HG03565 (cell line): ENCODE data around the gene MYL1.

Source experiments
- ATAC-seq: cut with Tn5 transposase; IDR thresholded peaks from one replicate; pipeline ENCODE4 v1.9.1; 2021; ENCODE audit warnings: mild to moderate bottlenecking, moderate library complexity; ENCODE audit not compliant: unreplicated experiment

Gene MYL1

DNA sequence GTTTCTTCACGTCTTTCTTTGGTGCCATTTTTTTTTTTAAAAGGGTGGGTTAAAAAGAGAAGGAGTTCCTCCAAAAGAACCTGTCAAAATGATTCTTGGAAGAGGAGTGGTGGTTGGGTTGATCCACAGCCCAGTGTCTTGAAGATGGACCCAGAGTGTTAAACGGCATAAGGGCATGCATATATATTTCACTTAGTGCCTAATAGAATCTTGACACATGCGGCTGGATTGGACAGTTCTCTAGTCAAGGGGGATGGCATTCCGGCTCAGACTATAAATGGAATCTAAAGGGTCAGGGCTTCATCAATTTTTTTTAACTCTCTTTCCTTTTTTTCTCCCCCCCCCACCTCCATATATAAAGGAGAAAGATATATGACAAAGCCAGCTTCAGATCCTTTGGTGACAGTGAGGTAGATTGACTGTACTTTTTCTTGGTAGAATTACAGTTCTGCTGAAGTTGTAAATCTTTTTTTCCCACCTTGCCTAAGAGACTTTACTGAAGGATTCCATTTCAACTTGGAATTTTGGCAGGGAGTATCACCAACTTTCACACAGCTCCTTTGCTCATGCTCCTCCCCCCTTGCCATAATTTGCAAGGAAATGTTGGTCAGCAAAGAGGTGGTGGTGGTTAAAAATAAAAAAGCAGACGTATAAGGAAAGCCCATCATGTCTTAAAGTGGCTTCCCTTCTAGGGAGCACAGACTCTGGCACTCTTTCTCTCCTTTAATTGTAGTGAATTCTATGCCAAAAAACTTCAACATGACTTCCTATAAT is at the start of gene MYL1:
TSS of gene MYL1 (minus strand) at position 160 of the 774 bp plus-strand sequence. CDS start at position 28, 132 bp downstream.
- no peak for ATAC-seq

DNA sequence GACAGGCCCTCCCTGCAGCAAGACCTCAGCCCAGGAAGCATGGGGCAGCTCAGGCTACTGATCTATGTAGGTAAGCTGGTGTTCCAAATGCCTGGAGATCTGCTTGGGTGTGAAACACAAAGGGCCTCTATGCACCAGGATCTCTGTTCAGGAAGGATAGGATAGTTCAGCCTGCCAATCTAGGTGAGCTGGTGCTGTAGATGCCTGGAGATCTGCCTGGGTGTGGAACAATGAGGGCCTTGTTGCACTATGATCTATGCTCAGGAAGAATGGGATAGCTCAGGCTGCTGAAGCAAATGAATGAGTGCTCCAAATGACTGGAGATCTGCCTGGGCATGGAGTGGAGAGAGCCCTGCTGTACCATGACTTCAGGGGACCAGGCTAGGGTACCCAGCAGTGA is 48.9 kb upstream of the MYL1 start:
- no peak for ATAC-seq

DNA sequence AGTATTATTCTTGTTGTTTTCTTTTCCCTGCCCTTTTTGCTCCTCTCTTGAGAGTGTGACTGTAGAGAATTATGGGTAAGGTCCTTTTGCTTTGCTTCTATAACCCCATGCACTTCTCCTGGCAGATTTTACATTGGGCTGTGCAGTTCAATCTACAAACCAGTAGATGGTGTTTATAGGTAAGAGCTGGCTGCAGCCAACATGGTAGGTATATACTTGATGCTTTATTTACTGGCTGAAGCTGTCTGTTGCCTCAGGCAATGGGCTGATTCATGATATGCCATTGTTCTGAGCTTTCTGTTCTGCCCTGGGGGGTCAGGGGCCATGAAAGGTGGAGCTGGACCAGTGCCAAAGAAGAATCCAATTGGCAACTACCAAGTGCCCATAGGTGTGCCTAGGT is 48.3 kb upstream of the MYL1 start:
- ATAC-seq, result peak; percentile 57

DNA sequence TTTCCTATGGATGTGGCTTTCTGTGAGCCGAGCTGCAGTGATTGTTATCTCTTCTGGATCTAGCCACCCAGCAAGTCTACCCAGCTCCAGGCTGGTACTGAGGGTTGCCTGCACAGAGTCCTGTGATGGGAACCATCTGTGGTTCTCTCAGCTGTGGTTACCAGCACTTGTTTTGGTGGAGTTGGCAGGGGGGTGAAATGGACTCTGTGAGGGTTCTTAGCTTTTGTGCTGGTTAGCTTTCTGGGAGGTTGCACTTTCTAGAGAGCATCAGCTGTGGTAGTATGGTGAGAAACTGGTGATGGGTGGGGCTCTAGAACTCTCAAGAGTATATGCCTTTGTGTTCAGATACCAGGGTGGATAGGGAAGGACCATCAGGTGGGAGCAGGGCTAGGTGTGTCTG is 45.4 kb upstream of the MYL1 start:
- ATAC-seq, result no peak

DNA sequence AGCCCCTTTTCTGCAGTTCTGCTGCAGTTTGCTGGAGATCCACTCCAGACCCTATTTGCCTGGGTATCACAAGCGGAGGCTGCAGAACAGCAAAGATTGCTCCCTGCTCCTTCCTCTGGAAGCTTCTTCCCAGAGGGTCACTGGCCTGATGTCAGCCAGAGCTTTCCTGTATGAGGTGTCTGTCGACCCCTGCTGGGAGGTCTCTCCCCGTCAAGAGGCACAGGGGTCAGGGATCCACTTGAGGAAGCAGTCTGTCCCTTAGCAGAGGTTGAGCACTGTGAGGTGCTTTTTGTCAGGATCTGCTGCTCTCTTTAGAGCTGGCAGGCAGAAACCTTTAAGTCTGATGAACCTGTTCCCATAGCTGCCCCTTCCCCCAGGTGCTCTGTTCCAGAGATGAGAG is 42.0 kb upstream of the MYL1 start:
- no peak for ATAC-seq

DNA sequence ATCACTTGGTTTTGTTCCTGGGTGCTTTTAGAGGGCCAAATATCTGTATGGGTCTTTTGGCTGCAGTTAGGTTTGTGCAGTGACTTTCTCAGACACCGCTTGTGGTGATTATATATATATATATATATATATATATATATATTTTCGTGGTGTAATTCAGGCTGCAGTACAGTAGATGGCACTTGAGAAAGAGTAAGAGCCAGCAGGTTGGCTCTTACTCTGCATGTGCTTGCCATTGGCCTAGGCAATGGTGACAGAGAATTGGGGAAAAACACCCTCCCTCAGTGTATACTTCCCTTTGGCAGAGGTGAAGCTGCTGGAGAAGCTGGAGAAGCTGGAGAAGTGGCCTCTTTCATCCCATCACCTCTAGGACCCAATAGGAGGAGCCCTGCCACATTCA is 22.2 kb upstream of the MYL1 start:
- ATAC-seq, result no peak

DNA sequence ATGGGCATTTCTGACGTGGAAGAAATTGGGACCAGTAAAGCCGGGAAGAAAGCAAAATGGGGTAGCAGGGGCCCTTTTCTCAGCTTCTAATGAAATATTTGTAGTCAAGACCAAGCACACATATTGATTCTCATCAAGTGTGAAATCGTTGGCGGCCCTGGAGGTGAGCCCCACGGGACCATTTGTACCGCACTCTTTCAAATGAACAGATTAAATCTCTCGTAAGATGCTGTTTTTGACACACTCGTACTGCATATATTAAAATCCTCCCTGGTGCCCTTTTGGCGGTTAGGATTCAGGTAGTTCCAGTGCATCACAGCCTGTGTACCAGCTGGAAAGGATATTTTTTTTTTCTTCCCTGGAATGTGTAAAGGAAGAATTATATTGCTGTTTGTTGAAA is 9.9 kb upstream of the MYL1 start:
- ATAC-seq, result no peak

DNA sequence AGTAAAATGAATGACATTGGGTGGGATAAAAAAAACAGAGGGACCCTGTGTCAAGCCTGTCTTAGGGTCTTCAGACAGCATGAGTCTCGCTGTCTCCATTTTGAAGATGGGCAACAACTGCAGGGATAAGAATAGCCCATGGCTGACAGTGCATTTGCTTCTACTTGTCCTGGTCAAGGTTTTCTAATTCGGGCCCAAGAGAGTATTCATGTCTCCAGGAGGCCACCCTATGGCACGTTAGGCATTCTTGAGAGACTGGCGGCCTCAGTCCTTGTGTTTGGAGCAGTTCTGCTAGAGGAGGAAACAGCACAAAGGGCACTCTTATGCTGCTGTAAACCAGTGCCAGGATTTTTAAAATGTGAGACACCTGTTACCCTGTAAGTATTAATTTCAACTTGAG is 9.5 kb upstream of the MYL1 start:
- no peak for ATAC-seq

DNA sequence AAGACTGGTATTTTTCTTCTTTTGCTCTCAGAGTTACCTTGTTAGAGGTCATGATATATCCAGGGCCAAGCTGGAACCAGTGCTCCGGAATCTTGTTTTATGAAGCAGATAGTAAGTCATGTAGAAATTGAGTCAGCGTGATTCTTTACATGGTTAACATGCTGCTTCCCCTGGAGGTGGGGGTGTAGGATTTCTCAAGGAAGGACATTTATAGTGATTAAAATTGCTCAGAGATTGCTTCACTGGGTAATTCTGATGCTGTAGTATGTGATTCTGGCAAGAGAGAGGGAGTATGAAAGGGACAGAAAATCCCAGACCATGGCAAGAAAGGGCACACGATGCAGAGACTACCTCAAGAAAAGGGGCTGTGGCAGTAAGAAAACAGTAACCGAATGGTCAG is 8.0 kb upstream of the MYL1 start:
- no peak for ATAC-seq

DNA sequence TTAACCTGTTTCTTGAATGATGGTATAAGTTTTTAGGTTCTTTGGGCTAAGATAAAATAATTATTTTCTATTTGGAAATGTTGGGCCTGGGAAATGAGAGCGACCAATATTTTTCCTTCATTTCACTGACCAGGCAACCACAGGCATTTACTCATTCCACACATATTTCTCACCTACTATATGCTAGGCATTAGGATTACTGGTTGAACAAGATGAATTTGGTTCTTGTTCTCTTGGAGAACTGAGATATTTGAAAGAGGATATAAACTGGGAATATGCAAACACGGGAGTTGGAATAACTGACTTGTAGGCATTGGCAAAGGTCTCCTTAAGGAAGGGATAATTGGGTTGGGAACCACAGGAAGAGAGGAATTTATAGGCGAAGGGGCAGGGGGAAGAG is 3.9 kb upstream of the MYL1 start:
- ATAC-seq, result no peak

DNA sequence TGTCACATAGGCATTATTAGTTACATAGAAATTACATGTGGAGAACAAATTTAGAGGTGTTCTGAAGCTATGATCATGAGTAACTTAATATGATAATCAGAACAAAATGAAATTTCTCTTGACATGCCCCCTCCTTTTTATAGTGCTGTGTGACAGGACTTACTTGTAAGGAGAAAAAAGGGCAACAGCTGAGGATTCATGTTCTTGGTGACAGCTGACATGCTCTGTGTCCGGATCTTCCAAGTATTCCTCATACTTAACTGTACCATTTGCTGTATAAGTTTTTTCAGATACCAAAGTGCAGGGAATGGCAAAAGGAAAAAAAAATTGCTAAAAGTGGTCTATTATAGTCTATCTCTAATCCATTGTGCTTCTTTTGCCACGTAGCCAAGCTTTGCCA is 3.5 kb upstream of the MYL1 start:
- ATAC-seq, result no peak

DNA sequence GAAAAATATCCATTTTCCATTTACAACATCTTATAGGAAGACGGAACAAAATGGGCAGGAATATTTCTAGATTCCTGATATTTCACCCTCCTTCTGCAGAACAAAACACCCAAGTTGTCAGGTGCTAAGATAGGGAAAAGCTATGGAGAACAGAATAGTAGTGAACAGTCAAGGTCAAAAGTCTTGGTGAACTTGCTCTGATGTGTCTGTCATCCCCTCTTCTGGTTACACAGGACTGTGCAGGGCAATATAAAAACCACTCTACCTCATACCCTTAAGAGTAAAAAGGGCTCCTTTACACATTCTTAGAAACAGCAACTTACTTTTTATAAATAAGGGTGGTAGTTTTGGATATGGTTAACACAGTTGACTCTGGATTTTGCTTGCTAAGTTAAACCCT is 4.4 kb downstream of the MYL1 start:
- ATAC-seq, result no peak

DNA sequence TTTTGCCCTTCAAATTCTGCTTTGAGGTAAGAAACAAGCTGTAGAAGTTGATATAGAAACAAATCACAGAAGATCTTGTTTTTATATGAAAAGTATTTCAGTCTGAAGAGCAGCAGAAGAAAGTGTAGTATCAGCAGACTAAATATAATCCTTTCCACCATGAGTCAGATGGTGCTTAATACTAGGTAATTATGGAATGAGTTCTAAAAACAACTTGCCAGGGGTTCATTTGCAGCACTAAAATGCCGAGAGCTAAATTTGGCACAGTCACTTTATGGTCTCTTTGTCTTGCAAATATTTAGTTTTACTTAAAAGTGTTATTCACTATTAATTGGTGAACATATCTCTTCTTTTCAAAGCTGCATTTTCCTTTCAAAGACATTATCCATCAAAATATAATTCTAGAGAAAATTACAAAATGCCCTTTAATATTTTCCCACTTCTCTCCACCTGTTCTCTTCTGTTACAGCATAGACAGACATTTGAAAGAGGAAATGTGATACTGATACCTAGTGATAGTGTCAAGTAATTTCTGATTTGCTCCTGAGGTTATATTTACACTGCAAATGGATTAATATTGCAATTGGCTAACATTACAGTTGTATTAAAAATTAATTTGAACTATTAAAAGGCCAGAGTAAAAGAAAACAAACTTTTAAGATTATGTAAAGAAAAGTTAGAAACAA is 5.3 kb downstream of the MYL1 start:
- ATAC-seq, result no peak

DNA sequence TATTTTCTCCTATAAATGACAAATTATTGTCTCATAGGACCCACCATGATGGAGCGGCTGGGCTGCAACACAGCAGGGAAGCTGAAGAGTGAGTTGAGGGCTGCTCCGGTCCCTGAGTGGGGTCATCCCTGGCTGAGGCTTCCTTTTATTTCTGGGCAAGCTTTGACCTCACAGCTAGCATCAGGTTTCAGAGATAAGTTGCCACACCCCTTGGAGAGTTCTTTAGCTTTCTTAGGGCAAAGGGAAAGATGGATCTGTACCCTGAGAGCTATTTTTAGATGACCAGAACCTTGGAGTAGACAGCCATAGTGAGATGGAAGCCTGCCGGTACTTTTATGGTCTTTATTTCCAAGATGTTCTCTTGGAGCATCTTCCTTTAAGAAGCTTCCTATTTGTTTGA is 11.5 kb downstream of the MYL1 start:
- ATAC-seq, result no peak

DNA sequence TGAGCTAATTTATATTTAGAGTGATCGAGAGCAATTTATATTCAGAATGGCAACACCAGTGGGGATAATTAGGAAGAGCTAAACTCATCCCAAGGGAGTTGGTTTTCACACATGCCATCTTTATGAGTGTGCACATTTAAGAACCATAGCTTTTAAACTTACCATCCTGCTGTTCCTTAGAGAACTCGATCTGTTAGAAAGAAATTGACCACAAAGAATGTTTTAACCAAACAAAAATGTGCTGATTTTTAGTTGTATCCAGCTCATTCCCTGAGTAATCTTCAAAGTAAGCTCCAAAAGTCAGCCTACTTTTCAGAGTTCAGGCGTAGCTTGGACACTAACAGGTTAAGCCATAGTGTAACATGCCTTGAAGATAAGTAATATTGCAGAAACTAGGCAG is 12.6 kb downstream of the MYL1 start:
- no peak for ATAC-seq

DNA sequence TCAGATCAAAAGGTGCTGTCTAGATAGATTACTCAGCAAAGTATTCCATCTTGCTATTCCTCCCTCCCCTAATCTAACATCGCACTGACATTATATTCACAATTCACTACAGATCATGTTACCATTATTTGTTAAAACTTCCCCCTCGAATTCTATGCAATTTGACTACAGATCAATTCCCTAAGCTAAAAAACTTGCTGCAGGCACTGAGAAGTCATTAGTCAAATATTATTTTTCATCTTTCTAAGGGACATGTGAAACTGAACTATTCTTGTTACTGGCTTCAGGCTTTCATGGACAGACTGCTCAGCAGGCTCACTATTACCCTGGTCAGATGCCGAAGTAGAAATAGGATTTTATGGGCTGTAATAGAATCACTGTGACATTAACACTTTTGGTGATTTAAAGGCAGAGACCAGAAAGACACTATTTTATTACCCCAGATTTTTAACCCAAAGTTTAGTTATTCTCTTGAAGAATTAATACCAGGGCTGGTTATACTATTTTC is 15.1 kb downstream of the MYL1 start:
- no peak for ATAC-seq

DNA sequence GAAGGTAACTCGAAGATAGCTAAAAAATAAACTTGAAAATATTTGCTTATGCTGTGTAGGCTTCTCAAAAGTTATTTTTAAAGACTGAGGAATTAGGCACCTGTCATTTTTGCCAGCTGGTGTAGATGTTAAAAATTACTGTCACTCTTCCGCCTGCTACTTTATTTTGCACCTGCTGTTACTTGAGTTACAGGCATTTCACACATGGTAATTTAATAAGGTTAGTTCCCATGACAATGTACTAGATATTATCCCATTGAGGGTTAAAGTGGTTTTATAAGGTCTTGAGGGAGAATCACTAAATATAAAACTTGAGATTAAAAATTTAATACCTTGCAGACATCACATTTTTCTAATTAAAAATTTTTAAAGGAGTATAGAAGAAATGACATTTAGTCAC is 26.6 kb downstream of the MYL1 start:
- no peak for ATAC-seq

DNA sequence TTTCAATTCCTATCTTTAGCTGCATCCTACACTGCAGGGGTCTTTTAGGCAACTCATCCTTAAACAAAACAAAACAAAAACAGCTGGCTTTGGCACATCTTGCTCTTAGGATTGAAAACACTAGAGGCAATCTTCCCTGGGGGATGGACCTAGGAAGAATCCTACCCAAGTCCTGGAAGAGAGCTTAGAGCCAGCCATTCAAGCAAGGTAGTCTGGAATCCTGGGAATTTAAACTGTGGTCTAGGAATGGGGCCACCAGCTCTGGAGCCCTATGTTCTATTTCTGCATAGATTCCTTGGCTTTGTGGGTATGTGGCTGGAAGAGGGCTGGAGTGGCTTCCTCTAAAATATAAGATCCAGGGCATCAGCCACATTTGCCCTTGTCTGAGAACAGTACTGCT is 27.7 kb downstream of the MYL1 start:
- no peak for ATAC-seq

DNA sequence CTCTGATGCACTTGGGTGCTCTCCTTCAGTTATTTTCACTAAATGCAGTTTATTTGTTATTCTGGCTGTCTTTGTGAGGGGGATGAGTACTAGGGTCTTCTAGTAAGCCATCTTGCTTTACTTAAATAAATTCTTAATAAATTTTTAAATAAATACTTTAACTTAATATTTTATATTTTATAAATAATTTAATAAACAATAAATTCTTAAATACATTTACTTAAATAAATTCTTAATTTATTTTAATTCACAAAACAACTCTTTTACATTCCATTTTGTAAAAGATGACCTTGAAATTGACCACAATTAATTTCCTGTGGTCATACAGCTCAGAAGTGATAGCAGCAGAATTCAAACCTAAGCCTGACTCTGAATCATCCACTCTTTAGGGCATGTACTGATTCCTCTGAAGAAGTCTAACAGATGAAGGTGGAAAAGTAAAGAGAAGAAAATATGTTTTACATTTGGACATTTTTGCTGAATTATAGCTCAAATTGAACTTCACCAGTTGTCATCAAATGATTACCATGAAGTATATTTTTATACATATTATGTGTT is 28.8 kb downstream of the MYL1 start:
- ATAC-seq, result no peak

DNA sequence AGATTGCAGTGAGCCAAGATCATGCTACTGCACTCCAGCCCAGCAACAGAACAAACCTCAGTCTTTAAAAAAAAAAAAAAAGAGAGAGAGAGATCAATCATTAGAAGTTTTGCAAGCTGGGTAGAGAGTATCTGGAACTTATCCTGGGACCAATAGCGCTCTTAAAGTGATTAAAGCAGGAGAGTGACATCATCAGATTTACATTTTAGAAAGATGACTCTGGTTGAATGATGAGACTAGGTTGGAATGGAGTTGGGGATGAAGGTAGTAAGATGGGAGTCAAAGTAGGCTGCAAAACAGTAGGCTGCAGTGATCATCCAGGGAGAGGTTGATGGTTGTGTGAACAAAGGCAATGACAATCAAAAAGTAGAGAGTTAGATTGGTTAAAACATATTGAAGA is 37.8 kb downstream of the MYL1 start:
- no peak for ATAC-seq

DNA sequence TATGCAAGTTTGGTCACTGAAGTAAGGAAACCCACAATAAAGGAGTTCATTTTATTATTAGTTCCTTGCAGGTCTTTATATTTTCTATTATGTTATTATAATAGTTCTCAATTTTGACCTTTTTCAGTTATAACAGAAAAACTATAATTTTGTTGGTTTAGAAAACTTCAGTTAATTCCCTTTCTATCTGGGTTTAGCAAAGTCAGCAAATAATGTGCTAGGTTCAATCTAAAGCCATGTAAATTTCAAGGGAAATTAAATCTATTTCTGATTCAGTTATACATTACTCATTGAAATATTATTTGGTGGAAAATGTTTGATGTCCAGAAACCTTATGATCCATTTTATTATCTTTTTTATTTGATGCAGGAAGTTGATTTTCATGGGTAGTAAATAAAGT is 43.7 kb downstream of the MYL1 start:
- ATAC-seq, result no peak

DNA sequence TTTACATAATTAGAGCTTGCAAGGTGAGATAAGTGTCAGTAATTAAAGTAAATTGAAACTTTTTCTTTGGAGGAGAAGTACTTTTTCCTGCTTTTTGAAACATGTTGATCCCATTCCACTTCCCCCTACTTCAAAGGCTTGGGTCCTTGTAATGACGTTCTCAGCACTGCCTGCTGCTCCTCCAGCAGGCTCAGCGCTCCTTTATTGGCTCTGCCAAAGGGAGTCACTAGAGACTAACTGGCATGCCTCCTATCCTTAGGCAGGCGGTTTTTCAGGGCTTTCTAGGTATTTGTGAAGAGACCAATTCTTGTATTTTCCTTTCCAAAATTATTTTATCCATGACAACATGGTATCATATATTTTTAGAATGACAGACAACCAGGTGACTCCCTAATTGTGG is 45.8 kb downstream of the MYL1 start:
- no peak for ATAC-seq
